ENCODE data around the gene PDCD4. TPM values are rescaled to one million over a fixed set of nuclear protein-coding genes. Genes with fewer than 3 reads are reported as not detected.

Gene PDCD4
- total and polyA plus RNA-seq, 3 donors from 2014 or later: 64.0 to 124 (median 71.1) TPM

- Histone ChIP-seq H3K4me1 (peaks cover 65% of the 10 kb centered on the region), H3K36me3 (ENCODE audit: low read depth, missing control alignments) (no peaks in the 10 kb centered on the region), H3K27me3 (no peaks in the 10 kb centered on the region), H3K9me3 (no peaks in the 10 kb centered on the region), H3K4me3 (no peak overlapping the region), H3K27ac (peak overlapping the region; percentile 18 to 47)
- intact Hi-C loops (cut with DNase I; ENCODE audit: low total_unique reads): no loop called here
- WGBS, 2 donors: 65 to 76% methylated on average over 3 of the region's 3 CpGs
- no peak for TF ChIP-seq POLR2A (IDR thresholded peaks at IDR 0.05)
- TF ChIP-seq, protein P1, sequence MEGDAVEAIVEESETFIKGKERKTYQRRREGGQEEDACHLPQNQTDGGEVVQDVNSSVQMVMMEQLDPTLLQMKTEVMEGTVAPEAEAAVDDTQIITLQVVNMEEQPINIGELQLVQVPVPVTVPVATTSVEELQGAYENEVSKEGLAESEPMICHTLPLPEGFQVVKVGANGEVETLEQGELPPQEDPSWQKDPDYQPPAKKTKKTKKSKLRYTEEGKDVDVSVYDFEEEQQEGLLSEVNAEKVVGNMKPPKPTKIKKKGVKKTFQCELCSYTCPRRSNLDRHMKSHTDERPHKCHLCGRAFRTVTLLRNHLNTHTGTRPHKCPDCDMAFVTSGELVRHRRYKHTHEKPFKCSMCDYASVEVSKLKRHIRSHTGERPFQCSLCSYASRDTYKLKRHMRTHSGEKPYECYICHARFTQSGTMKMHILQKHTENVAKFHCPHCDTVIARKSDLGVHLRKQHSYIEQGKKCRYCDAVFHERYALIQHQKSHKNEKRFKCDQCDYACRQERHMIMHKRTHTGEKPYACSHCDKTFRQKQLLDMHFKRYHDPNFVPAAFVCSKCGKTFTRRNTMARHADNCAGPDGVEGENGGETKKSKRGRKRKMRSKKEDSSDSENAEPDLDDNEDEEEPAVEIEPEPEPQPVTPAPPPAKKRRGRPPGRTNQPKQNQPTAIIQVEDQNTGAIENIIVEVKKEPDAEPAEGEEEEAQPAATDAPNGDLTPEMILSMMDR (IDR thresholded peaks at IDR 0.05): no peak
- no peak for DNase-seq
Measured at GRCh38 chr10:110840923-110841428, 30.8 kb upstream of the PDCD4 start.

DNA sequence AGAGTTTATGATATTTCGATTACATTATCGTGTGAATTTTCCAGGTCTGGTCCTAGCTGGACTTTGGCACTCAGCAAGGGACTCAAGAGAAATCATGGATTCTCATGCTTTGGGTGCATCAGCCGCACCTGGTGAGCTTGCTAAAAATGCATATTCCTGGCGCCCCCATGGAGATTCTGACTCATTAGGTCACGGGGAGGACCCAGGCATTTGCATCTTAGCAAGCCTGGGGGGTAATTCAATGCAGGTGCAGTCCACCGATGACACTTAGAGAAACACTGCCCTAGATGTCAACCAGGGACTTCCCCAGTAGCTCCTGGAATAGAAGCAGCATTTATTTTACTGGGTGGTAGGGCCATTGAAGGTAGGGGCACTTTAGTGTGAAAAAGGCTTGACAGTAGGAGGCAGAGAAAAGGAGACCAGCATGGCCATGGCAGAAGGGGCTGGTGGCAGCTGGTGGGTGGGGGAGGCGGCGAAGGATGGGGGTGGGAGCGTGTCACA, 29.9 kb upstream of the PDCD4 start:
- 87 to 95% methylated on average over 9 of the region's 9 CpGs for WGBS, 2 donors
- Histone ChIP-seq H3K27me3 (no peaks in the 10 kb centered on the region), H3K9me3 (no peaks in the 10 kb centered on the region), H3K36me3 (ENCODE audit: low read depth, missing control alignments) (no peaks in the 10 kb centered on the region), H3K4me1 (peaks cover 63% of the 10 kb centered on the region), H3K4me3 (no peak overlapping the region), H3K27ac (no peak overlapping the region)
- intact Hi-C loops (cut with DNase I; ENCODE audit: low total_unique reads): no loop called here
- DNase-seq: no peak
- TF ChIP-seq, protein P1 (IDR thresholded peaks at IDR 0.05): no peak
- no peak for TF ChIP-seq POLR2A (IDR thresholded peaks at IDR 0.05)

GRCh38 chr10:110842326-110842904, 29.3 kb upstream of the PDCD4 start:
- H3K36me3 ChIP-seq (ENCODE audit: low read depth, missing control alignments): no peaks in the 10 kb centered on the region
- H3K9me3 ChIP-seq: no peaks in the 10 kb centered on the region
- H3K27ac ChIP-seq: no peak overlapping the region
- H3K4me1 ChIP-seq: peaks cover 57% of the 10 kb centered on the region
- no peak for DNase-seq
- WGBS, 2 donors: 57 to 63% methylated on average over 7 of the region's 7 CpGs
- TF ChIP-seq, protein P1 (IDR thresholded peaks at IDR 0.05): no peak
- TF ChIP-seq POLR2A (IDR thresholded peaks at IDR 0.05): no peak
- no peak overlapping the region for H3K4me3 ChIP-seq
- H3K27me3 ChIP-seq: no peaks in the 10 kb centered on the region
- intact Hi-C loops (cut with DNase I; ENCODE audit: low total_unique reads): no loop called here

DNA sequence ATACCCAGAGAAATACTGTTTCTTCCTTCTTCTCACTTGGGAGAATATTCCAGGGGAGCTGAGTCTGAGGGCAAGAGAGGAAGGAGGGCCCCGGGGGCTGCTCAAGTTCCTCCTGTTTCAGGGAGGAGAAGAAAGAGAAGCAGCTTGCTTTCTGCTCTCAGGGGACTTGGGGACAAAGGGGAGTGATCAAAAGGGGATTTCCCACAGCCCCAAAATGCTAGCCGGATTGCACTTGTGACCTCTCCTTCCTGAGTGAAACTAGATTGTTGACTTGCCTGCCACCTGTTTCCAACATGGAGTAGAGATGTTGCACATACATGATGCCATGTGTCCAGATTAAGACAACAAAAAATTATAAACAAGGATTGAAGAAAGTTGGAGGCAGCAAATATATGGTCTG, 28.7 kb upstream of the PDCD4 start:
- Histone ChIP-seq H3K4me1 (peaks cover 53% of the 10 kb centered on the region), H3K4me3 (no peak overlapping the region), H3K27me3 (no peaks in the 10 kb centered on the region), H3K27ac (no peak overlapping the region), H3K36me3 (ENCODE audit: low read depth, missing control alignments) (no peaks in the 10 kb centered on the region), H3K9me3 (no peaks in the 10 kb centered on the region)
- DNase-seq: no peak
- 60 to 65% methylated on average over 2 of the region's 2 CpGs for WGBS, 2 donors
- TF ChIP-seq POLR2A (IDR thresholded peaks at IDR 0.05): no peak
- TF ChIP-seq, protein P1 (IDR thresholded peaks at IDR 0.05): no peak
- intact Hi-C loops (cut with DNase I; ENCODE audit: low total_unique reads): no loop called here
